HUES48 (cell line): Measurements from ENCODE around the gene PANK1.

Experiments used
- H3K27ac ChIP-seq: one replicate; pipeline ENCODE4 v1.7.0; 2013; ENCODE audit warnings: low read depth, low read length, inconsistent platforms
- H3K27me3 ChIP-seq: 2 replicates; pipeline ENCODE4 v1.6.1; 2013; ENCODE audit warnings: mild to moderate bottlenecking, low read length; ENCODE audit not compliant: control insufficient read depth, insufficient read depth
- H3K36me3 ChIP-seq: 2 replicates; pipeline ENCODE4 v1.6.1; 2013; ENCODE audit warnings: low read length; ENCODE audit not compliant: control insufficient read depth, insufficient read depth
- H3K4me1 ChIP-seq: 2 replicates; pipeline ENCODE4 v1.6.1; 2013; ENCODE audit warnings: mild to moderate bottlenecking, low read length; ENCODE audit not compliant: control insufficient read depth, insufficient read depth
- H3K4me3 ChIP-seq: 2 replicates; pipeline ENCODE4 v1.5.1; 2013; ENCODE audit warnings: mild to moderate bottlenecking, low read depth, low read length
- H3K9ac ChIP-seq: 2 replicates; pipeline ENCODE4 v1.6.1; 2013; ENCODE audit warnings: mild to moderate bottlenecking, low read depth, low read length, moderate library complexity
- H3K9me3 ChIP-seq: 2 replicates; pipeline ENCODE4 v1.6.1; 2013; ENCODE audit warnings: low read length; ENCODE audit not compliant: control insufficient read depth, insufficient read depth

PANK1 gene

GRCh38 chr10:89644967-89645741 lies at the start of gene PANK1:
PANK1 (minus strand) TSS chr10:89645242; CDS start chr10:89644891, 351 bp downstream.
- Histone ChIP-seq H3K36me3 (no peaks in the 10 kb centered on the region), H3K27ac (peak within 1 kb of the TSS; percentile 94), H3K9ac (peak within 1 kb of the TSS; percentile 65), H3K27me3 (no peaks in the 10 kb centered on the region), H3K4me1 (peaks cover 11% of the 10 kb centered on the region), H3K9me3 (no peaks in the 10 kb centered on the region), H3K4me3 (peak within 1 kb of the TSS; percentile 83)

DNA sequence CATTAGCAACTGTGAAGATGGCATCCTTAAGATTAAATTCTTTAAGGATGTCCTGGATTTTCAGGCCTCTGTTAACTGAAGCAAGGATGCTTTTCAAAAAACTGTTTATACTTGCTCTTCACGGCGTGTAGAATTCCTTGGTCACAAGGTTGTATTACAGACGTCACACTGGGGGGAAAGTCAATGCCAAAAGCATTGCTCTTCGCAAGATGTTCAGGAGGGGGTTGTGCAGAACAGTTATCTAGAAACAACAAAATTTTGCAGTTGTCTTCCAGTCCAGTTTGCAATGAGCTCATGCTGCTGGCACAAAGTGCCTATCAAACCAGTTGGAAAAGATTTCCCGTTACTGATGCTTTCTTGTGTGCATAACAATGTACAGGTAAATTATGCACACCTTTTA lies 48.1 kb upstream of the PANK1 start:
- no peaks in the 10 kb centered on the region for H3K27me3 ChIP-seq
- no peaks in the 10 kb centered on the region for H3K36me3 ChIP-seq
- H3K27ac ChIP-seq, result no peak overlapping the region
- no peak overlapping the region for H3K9ac ChIP-seq
- no peak overlapping the region for H3K4me3 ChIP-seq
- H3K4me1 ChIP-seq, result peaks cover 13% of the 10 kb centered on the region
- H3K9me3 ChIP-seq, result no peaks in the 10 kb centered on the region

DNA sequence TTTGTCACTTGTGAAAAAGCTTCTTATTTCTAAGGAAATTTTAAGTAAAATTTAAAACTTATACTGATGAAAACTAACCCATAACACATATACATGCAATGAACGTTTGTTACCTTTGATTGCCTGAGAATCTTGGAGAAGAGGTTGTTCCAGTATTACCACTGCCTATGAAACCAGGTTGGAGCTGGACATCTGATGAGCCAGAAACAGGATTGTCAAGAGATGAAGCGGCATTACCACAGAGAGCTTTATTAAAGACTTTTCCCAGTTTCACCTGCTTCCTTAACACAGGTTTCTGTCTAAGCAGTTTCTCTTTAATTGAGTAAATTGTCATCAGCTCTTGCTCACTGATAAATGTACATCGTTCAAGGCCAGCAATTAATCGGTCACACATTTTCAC lies 47.4 kb upstream of the PANK1 start:
- Histone ChIP-seq H3K4me1 (peaks cover 13% of the 10 kb centered on the region), H3K9ac (no peak overlapping the region), H3K4me3 (no peak overlapping the region), H3K27me3 (no peaks in the 10 kb centered on the region), H3K36me3 (no peaks in the 10 kb centered on the region), H3K9me3 (no peaks in the 10 kb centered on the region), H3K27ac (no peak overlapping the region)

- Histone ChIP-seq H3K9ac (no peak overlapping the region), H3K27me3 (no peaks in the 10 kb centered on the region), H3K9me3 (no peaks in the 10 kb centered on the region), H3K4me3 (no peak overlapping the region), H3K4me1 (peaks cover under 1% of the 10 kb centered on the region; the same call in 1 of the 2 replicates), H3K36me3 (no peaks in the 10 kb centered on the region), H3K27ac (no peak overlapping the region)
These were observed 45.0 kb upstream of the PANK1 start for GRCh38 chr10:89690027-89690426.

- Histone ChIP-seq H3K27me3 (no peaks in the 10 kb centered on the region), H3K4me3 (no peak overlapping the region), H3K4me1 (no peaks in the 10 kb centered on the region), H3K9me3 (no peaks in the 10 kb centered on the region), H3K9ac (no peak overlapping the region), H3K36me3 (no peaks in the 10 kb centered on the region), H3K27ac (no peak overlapping the region)
These were observed 40.9 kb upstream of the PANK1 start for GRCh38 chr10:89685936-89686335.

- Histone ChIP-seq H3K4me3 (no peak overlapping the region), H3K4me1 (no peaks in the 10 kb centered on the region)
These were observed 39.6 kb upstream of the PANK1 start for GRCh38 chr10:89684604-89685003.

GRCh38 chr10:89683883-89684282 lies 38.8 kb upstream of the PANK1 start:
- no peak overlapping the region for H3K27ac ChIP-seq
- H3K27me3 ChIP-seq, result no peaks in the 10 kb centered on the region
- H3K9ac ChIP-seq, result no peak overlapping the region
- H3K4me1 ChIP-seq, result no peaks in the 10 kb centered on the region
- no peaks in the 10 kb centered on the region for H3K36me3 ChIP-seq
- no peak overlapping the region for H3K4me3 ChIP-seq
- H3K9me3 ChIP-seq, result no peaks in the 10 kb centered on the region

More at GRCh38 chr10:89684604-89685003, 39.6 kb upstream of the PANK1 start:
- no peak overlapping the region for H3K27ac ChIP-seq
- H3K36me3 ChIP-seq, result no peaks in the 10 kb centered on the region
- no peak overlapping the region for H3K9ac ChIP-seq
- no peaks in the 10 kb centered on the region for H3K9me3 ChIP-seq
- no peaks in the 10 kb centered on the region for H3K27me3 ChIP-seq

- H3K4me1 ChIP-seq, result peaks cover 8% of the 10 kb centered on the region
These were observed 34.9 kb upstream of the PANK1 start for GRCh38 chr10:89679986-89680385.

GRCh38 chr10:89677341-89677740 lies 32.3 kb upstream of the PANK1 start:
- Histone ChIP-seq H3K36me3 (no peaks in the 10 kb centered on the region), H3K27ac (no peak overlapping the region), H3K4me1 (peaks cover 13% of the 10 kb centered on the region), H3K27me3 (peaks cover 9% of the 10 kb centered on the region; the same call in 1 of the 2 replicates), H3K4me3 (no peak overlapping the region), H3K9me3 (no peaks in the 10 kb centered on the region), H3K9ac (no peak overlapping the region)

More at GRCh38 chr10:89679986-89680385, 34.9 kb upstream of the PANK1 start:
- Histone ChIP-seq H3K4me3 (no peak overlapping the region), H3K9ac (no peak overlapping the region), H3K27ac (no peak overlapping the region), H3K9me3 (no peaks in the 10 kb centered on the region), H3K36me3 (no peaks in the 10 kb centered on the region), H3K27me3 (peaks cover 9% of the 10 kb centered on the region; the same call in 1 of the 2 replicates)

GRCh38 chr10:89670926-89671325 lies 25.9 kb upstream of the PANK1 start:
- peaks cover 1% of the 10 kb centered on the region; the same call in 1 of the 2 replicates for H3K27me3 ChIP-seq
- no peak overlapping the region for H3K9ac ChIP-seq
- H3K9me3 ChIP-seq, result no peaks in the 10 kb centered on the region
- H3K36me3 ChIP-seq, result no peaks in the 10 kb centered on the region
- H3K27ac ChIP-seq, result no peak overlapping the region
- peaks cover 13% of the 10 kb centered on the region for H3K4me1 ChIP-seq
- no peak overlapping the region for H3K4me3 ChIP-seq

GRCh38 chr10:89669985-89670384 lies 24.9 kb upstream of the PANK1 start:
- Histone ChIP-seq H3K27ac (no peak overlapping the region), H3K4me3 (no peak overlapping the region), H3K36me3 (no peaks in the 10 kb centered on the region), H3K9ac (no peak overlapping the region), H3K4me1 (peaks cover 5% of the 10 kb centered on the region), H3K9me3 (no peaks in the 10 kb centered on the region), H3K27me3 (no peaks in the 10 kb centered on the region)
